Ovary (tissue), 9 donors: ENCODE measurements around the gene SREBF1. TPM values are rescaled to one million over a fixed set of nuclear protein-coding genes. Genes with fewer than 3 reads are reported as not detected.

Experiments used
- DNase-seq, 5 donors: peaks; one replicate each; pipeline ENCODE4 v3.0.0-alpha.2; 2019 to 2020
- H3K27ac ChIP-seq, 2 donors: fragments of 200-600 bp; one replicate each; pipeline versions ENCODE4 v1.5.1 to v1.8.0; 2019 to 2022
- H3K27me3 ChIP-seq: fragments of 200-600 bp; one replicate; pipeline ENCODE4 v1.8.0; 2022
- H3K36me3 ChIP-seq: fragments of 200-600 bp; sonication (generic); one replicate; pipeline ENCODE4 v1.5.1; 2019
- H3K4me1 ChIP-seq: one replicate; pipeline ENCODE4 v1.8.1; 2013; ENCODE audit warnings: mild to moderate bottlenecking, moderate library complexity; ENCODE audit not compliant: insufficient read depth
- H3K4me3 ChIP-seq: fragments of 200-600 bp; sonication (generic); one replicate; pipeline ENCODE4 v1.5.1; 2017
- H3K9me3 ChIP-seq, 2 donors: fragments of 200-600 bp in 1 of 2; sonication (generic) in 1 of 2; one replicate each; pipeline versions ENCODE4 v1.5.1 to v1.8.1; 2013 to 2019; ENCODE audit warnings: mild to moderate bottlenecking in 1 of 2, moderate library complexity in 1 of 2
- CTCF ChIP-seq, 3 donors: fragments of 450-650 bp in 2 of 3; fragments of 200-600 bp in 1 of 3; IDR thresholded peaks; one replicate each; pipeline versions ENCODE4 v1.5.1 to v1.8.0; 2016 to 2022; ENCODE audit warnings: antibody characterized with exemption in 3 of 3, mild to moderate bottlenecking in 1 of 3
- EP300 ChIP-seq: sonication (generic); formaldehyde crosslinking; IDR thresholded peaks from one replicate; pipeline ENCODE4 v1.6.1; 2017; ENCODE audit warnings: antibody characterized with exemption
- POLR2A ChIP-seq: fragments of 450-650 bp; IDR thresholded peaks from one replicate; pipeline ENCODE4 v1.6.1; 2017; ENCODE audit warnings: antibody characterized with exemption, mild to moderate bottlenecking, moderate library complexity
- WGBS, 3 donors: extraction: QIAGEN DNeasy Blood & Tissue Kit in 1 of 3; methylation state at CpG; one replicate each; pipeline versions ENCODE4 v1.1.5 to v1.1.7; 2013 to 2017; 5-methylcytosine and 5-hydroxymethylcytosine counted together
- intact Hi-C, 4 donors: fragments of 100-400 bp; cut with DNase I; formaldehyde crosslinking; loops; one replicate each; pipeline versions ENCODE4 v1.11.0 to v1.15.1; 2022 to 2023
- polyA plus RNA-seq, 2 donors: library from polyadenylated mRNA; stranded (reverse); fragments of 200-250 nt in 1 of 2; fragments of 350-450 nt in 1 of 2; fragmentation: Illumina TruSeq in 1 of 2; extraction: RNeasy Lipid Tissue Mini Kit (QIAGEN cat#74804) in 1 of 2; gene quantifications; one replicate each; pipeline ENCODE4 v1.2.3, GENCODE V29; 2013 to 2014
- total RNA-seq, 7 donors: library from RNA; depleted of rRNA in 2 of 7; stranded (reverse); fragments of >200 nt in 2 of 7; fragmentation: NEBNext Ultra II Directional in 3 of 7; extraction: Animal tissue kit (Norgen Biotek cat#: 25700) in 3 of 7; gene quantifications; one replicate each; pipeline versions ENCODE4 v1.1.0 to v1.2.4, GENCODE V29; 2016 to 2023
- donor health status: DM: no; HTN: no; CAD: no; lungs with moderate emphysema.
- donor health status: DM: no; HTN: no; CAD: no.
- donor health status: Bipolar disorder and iron deficiency.
- donor health status: DM: yes; HTN: yes; CAD: no.
- donor health status: DM: no; HTN: no; CAD: no.
- donor health status: DM: yes; HTN: yes; CAD: no.

SREBF1 gene
- total and polyA plus RNA-seq, 9 donors: 24.3 to 190 (median 88.2) TPM

GRCh38 chr17:17845046-17845775, 8.4 kb upstream of the SREBF1 start:
- no peak for TF ChIP-seq EP300
- TF ChIP-seq CTCF (IDR thresholded peaks at IDR 0.05): no peak
- TF ChIP-seq POLR2A: no peak
- intact Hi-C loops: no loop called here
- H3K27ac ChIP-seq: no peak overlapping the region
- H3K27me3 ChIP-seq: no peaks in the 10 kb centered on the region
- H3K36me3 ChIP-seq: no peaks in the 10 kb centered on the region
- no peaks in the 10 kb centered on the region for H3K9me3 ChIP-seq
- peak in 3 of 5 donors; percentile 24 to 41 (median 31) for DNase-seq
- peaks cover 29% of the 10 kb centered on the region for H3K4me1 ChIP-seq
- WGBS, 3 donors: 86 to 92% (median 88%) methylated on average over 13 of the region's 13 CpGs
- no peak overlapping the region for H3K4me3 ChIP-seq

GRCh38 chr17:17844500-17844899, 7.7 kb upstream of the SREBF1 start:
- peaks cover 26% of the 10 kb centered on the region for H3K4me1 ChIP-seq

GRCh38 chr17:17844079-17844478, 7.3 kb upstream of the SREBF1 start:
- peak in 1 of 5 donors; percentile 25 for DNase-seq
- H3K4me1 ChIP-seq: peaks cover 22% of the 10 kb centered on the region
- intact Hi-C loops: no loop called here
- WGBS, 3 donors: 78 to 88% (median 81%) methylated on average over 5 to 7 of the region's 7 CpGs
- TF ChIP-seq EP300 (no peak), POLR2A (no peak), CTCF (IDR thresholded peaks at IDR 0.05) (no peak)
- H3K27ac ChIP-seq: no peak overlapping the region
- H3K36me3 ChIP-seq: no peaks in the 10 kb centered on the region
- no peaks in the 10 kb centered on the region for H3K9me3 ChIP-seq
- H3K27me3 ChIP-seq: no peaks in the 10 kb centered on the region
- H3K4me3 ChIP-seq: no peak overlapping the region

More at GRCh38 chr17:17844500-17844899, 7.7 kb upstream of the SREBF1 start:
- H3K9me3 ChIP-seq: no peaks in the 10 kb centered on the region
- 94 to 98% (median 95%) methylated on average over 6 of the region's 6 CpGs for WGBS, 3 donors
- no peaks in the 10 kb centered on the region for H3K27me3 ChIP-seq
- peak in 1 of 5 donors; percentile 21 for DNase-seq
- no peak overlapping the region for H3K4me3 ChIP-seq
- intact Hi-C loops: no loop called here
- no peak overlapping the region for H3K27ac ChIP-seq
- TF ChIP-seq POLR2A (no peak), EP300 (no peak), CTCF (IDR thresholded peaks at IDR 0.05) (no peak)
- no peaks in the 10 kb centered on the region for H3K36me3 ChIP-seq

GRCh38 chr17:17843096-17843495, 6.3 kb upstream of the SREBF1 start:
- Histone ChIP-seq H3K9me3 (no peaks in the 10 kb centered on the region), H3K27me3 (no peaks in the 10 kb centered on the region), H3K36me3 (no peaks in the 10 kb centered on the region), H3K27ac (no peak overlapping the region), H3K4me3 (no peak overlapping the region), H3K4me1 (peaks cover 14% of the 10 kb centered on the region)
- intact Hi-C loops: no loop called here
- 80 to 89% (median 88%) methylated on average over 4 of the region's 4 CpGs for WGBS, 3 donors
- peak in 1 of 5 donors; percentile 23 for DNase-seq
- TF ChIP-seq CTCF (IDR thresholded peaks at IDR 0.05) (no peak), POLR2A (no peak), EP300 (no peak)
